Hepatocyte (in vitro differentiated cells): ENCODE results near the gene TRMT10A.

Source experiments
- EZH2 ChIP-seq: fragments of 200-600 bp; sonication (generic); IDR thresholded peaks from 2 replicates; pipeline ENCODE4 v1.6.1; 2016; ENCODE audit warnings: antibody characterized with exemption, mild to moderate bottlenecking, borderline replicate concordance
- TF ChIP-seq, protein P1 (sequence below): fragments of 200-600 bp; sonication (generic); IDR thresholded peaks from 2 replicates; pipeline ENCODE4 v1.5.1; 2016; ENCODE audit warnings: antibody characterized with exemption, mild to moderate bottlenecking; ENCODE audit not compliant: poor library complexity

DNA sequence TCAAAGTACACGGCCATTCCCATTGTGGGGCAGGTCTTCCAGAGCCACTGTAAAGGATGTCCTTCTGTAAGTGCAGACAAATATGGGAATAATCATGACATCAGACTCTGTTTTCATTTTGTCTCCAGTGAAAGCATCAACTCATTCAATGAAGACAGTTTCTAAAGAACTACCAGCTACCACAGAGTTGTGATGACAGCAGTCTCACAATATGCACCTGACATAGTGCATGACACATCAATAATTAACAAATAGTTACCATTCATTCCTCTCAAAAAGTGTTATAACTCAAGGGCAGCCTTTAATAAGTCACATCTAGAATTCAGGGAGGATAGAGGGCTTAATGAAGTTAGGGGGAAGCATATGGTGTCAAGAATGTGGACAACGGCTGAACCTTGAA, 31.0 kb upstream of the TRMT10A start:
- no peak for TF ChIP-seq EZH2
- TF ChIP-seq, protein P1, sequence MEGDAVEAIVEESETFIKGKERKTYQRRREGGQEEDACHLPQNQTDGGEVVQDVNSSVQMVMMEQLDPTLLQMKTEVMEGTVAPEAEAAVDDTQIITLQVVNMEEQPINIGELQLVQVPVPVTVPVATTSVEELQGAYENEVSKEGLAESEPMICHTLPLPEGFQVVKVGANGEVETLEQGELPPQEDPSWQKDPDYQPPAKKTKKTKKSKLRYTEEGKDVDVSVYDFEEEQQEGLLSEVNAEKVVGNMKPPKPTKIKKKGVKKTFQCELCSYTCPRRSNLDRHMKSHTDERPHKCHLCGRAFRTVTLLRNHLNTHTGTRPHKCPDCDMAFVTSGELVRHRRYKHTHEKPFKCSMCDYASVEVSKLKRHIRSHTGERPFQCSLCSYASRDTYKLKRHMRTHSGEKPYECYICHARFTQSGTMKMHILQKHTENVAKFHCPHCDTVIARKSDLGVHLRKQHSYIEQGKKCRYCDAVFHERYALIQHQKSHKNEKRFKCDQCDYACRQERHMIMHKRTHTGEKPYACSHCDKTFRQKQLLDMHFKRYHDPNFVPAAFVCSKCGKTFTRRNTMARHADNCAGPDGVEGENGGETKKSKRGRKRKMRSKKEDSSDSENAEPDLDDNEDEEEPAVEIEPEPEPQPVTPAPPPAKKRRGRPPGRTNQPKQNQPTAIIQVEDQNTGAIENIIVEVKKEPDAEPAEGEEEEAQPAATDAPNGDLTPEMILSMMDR = no peak
